SW480 (cell line): Measurements from ENCODE around the gene MLH1.
A peak's percentile ranks its signal among the peaks of the same experiment; 100 is the strongest.
"Not testable (repeated sequence)": the region's sequence is repeated elsewhere in the genome, so short reads cannot be mapped to it uniquely, and the experiment has no call there.

Experiments used
- DNase-seq: peaks from one replicate; pipeline ENCODE4 v3.0.0-alpha.2; 2016; ENCODE audit warnings: low spot score

MLH1 gene

DNA sequence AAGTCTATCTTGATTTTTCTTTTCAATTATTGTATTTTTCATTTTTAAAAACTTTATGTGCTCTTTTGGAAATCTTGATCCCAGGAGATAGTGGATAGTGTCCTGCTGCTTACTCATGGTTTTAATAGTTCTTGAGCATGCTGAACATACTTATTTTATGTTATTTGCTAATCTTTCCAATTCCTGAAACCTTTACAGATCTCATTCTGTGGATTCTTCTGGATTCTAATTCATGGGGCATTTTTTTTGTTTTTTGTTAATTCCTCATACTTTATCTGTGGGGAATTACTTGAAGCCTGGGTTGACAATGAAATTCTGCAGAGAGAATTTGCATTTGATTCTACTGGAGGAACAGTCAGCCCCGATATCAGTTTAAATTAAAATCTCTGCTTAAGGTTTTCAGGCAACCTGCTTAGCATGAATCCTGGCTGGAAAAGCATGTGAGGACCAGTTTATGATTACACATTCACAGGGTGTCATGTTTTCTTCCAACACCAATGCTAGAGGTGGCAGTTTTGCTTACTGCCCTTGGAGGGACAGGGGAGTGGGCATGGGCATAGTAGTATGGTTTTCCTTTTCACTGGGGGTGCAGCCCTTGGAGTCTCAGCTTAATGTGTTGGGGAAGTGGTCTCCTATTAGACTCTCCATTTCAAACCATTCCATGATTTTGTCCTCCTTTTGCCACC lies 46.0 kb downstream of the MLH1 start:
- no peak for DNase-seq

DNA sequence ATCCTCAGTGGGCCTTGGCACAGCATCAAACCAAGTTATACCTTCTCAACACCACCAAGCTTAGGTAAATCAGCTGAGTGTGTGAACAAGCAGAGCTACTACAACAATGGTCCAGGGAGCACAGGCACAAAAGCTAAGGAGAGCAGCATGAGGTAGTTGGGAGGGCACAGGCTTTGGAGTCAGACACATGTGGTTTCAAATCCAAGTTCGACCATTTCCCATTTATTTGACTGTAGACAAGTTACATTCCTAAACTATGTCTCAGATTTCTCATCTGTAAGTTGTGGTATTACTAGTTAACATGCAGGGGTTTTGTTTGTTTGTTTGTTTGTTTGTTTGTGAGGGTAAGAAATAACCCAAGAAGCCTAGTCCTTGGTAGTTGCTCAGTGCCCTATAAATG lies 46.9 kb downstream of the MLH1 start:
- no peak for DNase-seq

DNA sequence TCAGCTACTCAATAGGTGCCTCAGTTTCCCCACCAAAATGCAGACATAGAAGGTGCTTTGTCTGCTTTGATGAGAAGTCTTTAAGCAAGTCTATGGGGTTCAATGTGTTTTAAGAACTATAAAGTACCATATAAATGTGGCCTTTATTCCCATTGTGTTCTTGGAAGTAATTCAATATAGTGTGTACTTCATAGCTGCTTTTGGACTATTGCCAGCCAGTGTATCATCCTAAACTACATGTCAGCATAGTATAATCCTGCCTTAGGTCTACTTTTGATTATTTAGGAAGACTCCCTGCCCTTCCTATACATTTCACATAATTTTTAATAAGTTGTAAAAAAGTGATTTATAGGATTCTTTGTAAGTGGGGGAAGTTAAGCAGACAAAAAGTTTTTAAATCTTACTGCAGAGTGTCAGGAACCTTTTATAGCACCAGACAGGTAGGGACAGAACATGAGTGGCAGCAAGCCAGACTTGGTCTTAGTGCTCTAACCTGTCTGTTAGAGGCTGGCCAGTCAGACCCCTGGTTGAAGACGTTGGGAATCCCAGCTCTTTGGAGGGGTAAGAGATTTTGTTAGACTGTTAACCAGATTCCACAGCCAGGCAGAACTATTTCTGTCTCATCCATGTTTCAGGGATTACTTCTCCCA lies 48.4 kb downstream of the MLH1 start:
- DNase-seq: no peak

DNA sequence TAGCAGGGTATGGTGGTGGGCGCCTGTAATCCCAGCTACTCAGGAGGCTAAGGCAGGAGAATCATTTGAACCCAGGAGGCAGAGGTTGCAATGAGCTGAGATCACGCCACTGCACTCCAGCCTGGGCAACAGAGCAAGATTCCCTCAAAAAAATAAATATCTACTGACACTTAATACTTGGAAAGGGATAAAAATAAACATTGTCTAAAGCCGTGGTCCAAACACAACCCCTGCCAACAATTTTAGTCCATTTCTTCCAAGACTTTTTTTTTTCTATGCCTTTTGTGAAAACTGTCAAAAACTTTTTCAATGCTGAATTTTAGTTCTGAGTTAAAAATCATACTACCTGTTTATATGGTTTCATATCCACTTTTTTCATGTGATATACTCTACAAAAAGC lies 49.4 kb downstream of the MLH1 start:
- DNase-seq: not testable (repeated sequence)

DNA sequence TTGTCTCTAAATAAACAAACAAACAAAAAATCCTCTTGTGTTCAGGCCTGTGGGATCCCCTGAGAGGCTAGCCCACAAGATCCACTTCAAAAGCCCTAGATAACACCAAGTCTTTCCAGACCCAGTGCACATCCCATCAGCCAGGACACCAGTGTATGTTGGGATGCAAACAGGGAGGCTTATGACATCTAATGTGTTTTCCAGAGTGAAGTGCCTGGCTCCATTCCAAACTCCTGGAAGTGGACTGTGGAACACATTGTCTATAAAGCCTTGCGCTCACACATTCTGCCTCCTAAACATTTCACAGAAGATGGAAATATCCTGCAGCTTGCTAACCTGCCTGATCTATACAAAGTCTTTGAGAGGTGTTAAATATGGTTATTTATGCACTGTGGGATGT lies 57.0 kb downstream of the MLH1 start:
- DNase-seq: no peak

DNA sequence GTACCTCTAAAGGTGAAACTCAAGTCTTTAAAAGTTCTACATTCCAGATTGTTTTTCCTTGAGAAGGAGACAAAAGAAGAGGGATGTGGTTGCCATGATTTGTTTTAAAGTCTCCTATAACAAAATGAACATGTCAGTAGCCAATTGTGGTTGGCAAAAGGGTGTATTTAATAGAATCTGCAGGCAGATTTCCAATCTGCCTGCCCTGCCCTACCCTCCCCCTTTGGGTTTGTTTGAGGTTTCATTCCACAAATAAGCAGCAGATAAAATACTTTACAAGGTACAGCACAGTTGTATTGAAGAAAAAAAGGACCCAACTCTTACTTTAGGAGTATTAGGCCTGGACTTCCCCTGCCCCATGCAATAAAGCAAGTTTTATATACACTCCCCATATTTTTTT lies 59.5 kb downstream of the MLH1 start:
- no peak for DNase-seq

DNA sequence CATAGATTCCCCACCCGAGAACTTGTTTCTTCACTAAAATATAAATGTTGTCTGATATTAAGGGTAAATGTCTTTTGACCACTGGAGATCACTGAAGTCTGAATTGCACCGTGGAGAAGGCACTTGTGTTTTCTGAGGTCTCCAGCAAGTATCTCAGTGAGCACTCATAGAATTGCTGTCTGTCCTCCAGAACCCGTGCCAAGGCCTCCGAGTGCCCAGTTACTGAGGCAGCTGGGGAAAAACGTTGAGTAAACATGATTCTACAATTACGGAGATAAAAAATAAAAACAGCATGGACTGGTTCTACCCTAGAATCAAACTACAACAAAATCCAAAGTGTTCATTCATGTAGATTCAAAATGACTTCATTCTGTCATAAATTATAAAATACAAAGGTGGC lies 60.0 kb downstream of the MLH1 start:
- no peak for DNase-seq

DNA sequence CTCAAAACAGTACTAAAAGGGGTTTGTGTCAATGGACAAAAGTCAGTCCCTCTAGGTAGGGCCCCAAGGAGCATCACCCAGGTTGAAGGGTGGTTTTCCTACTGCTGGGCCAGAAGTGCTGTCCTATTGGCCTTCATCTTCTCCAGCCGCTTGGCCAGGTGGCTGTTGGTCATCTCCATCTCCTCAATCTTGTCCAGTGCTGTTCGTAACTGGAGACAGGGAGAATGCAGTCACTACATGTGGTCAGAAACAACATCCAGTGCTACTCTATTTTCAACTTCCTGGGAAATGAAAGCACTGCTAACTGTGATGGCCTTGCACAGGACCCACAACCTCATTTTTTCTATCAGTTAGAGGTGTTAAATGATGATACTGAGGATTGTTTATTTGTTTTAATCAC lies 60.4 kb downstream of the MLH1 start:
- DNase-seq: no peak

DNA sequence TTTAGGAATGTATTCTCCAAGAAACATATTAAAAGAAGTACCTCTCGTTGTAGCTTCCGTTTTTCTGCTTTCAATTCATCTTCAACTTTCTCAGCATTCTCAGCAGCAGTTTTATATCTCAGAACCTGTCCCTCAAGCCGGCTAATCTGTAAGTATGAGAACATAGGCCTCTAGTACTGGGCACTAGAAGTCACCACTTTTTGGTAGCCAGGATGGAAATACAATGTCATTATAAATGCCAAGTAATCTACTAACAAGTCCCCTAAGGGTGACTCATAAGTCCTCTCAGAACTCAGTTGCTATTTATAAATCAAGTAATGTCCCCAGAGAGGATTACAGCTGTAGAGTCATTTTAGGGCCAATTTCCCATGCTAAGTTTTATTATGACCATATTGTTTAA lies 61.1 kb downstream of the MLH1 start:
- no peak for DNase-seq

DNA sequence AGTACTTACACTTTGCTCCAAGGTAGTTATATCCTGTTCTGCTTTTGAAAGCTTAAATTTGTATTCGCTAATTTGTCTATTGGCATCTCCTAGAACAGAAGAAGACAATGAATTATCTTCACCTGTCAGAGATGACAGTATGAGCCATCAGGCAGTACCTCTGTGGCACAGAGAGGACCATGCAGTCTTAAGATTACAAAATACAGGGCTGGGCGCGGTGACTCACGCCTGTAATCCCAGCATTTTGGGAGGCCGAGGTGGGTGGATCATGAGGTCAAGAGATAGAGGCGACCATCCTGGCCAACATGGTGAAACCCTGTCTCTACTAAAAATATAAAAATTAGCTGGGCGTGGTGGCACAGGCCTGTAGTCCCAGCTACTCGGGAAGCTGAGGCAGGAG lies 61.8 kb downstream of the MLH1 start:
- not testable (repeated sequence) for DNase-seq

DNA sequence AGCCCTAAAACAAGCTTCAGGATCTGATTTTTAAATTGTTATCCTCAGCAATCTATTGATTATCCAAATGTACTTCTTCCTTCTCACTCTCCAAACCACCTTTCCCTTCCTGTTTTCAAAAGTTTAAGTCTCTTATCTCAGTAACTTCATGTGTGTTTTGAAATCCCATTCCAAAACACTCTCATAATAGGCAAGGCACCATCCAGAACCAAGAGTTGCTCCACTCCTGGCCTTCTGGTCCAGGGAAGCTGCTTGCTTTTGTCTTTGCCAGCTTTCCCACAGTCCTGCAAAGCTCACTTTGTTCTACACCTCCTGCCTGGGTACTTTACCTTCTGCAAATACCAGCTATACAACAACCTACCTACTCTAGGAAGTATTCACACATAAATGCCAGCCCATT lies 63.5 kb downstream of the MLH1 start:
- DNase-seq: no peak

DNA sequence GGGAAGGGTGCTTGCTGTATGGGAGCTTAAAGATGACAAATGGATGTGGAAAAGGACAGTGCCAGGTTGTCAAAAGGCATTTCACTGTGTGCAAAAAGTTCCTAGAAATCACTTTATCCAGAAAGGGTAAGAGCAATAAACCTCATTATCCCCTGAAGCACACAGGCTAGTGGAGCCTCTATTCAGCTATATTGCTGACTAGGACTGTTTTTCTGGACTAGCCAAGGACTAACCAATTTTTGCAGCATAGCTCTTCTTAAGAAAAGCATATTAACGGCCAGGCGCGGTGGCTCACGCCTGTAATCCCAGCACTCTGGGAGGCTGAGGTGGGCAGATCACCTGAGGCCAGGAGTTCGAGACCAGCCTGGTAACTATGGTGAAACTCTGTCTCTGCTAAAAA lies 64.8 kb downstream of the MLH1 start:
- no peak for DNase-seq

DNA sequence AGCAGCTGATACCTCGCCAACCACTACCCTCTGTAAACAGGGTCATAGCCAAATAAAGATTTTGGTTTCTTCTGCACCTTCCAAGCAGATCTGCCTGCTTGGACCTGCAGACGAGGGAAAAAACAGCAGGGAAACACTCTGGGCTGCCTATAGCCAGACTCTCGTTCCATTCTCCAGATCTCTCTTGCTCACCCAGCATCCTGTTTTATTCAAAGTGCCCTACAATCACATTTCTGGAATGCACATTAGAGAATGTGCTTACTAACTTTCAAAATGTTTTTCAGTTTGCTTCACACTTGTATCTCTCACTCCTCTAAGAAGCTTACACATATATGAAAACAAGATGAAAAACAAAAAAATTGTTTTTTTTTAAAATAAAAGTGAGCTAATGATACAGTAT lies 71.4 kb downstream of the MLH1 start:
- no peak for DNase-seq

DNA sequence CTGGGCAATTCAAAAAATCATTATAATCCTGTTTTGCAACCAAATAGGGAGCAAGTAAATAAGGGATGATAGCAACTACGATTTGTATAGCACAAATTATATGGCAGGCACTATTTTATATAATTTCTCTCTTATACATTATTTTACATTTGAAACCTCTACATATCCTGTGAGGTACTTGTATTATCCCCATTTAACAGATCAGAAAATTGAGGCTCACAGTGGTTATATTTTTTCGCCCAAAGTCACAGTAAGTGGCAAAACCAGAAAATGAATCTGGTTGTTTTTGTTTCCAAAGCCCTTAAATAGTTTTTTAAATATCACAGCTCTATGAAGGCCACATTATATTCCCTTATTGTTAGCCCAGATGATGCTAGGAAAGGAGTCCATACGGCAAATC lies 74.3 kb downstream of the MLH1 start:
- no peak for DNase-seq

DNA sequence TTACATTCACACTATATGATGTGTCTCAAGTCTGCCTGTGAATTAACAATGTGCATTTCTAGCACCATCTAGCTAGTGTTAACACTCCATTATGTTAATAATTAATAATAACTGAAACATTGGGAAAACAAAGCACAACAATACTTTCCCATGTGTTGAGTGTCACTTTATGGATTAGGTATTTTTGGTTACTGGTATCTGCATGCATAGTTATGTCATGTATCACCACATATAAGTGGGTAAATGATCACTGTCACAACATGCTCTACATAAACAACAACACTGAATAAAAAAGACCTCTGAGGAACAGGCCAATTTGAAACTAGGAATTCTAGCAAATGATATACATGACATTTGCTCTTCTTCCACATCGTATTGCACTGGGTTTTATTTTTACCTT lies 74.7 kb downstream of the MLH1 start:
- no peak for DNase-seq

DNA sequence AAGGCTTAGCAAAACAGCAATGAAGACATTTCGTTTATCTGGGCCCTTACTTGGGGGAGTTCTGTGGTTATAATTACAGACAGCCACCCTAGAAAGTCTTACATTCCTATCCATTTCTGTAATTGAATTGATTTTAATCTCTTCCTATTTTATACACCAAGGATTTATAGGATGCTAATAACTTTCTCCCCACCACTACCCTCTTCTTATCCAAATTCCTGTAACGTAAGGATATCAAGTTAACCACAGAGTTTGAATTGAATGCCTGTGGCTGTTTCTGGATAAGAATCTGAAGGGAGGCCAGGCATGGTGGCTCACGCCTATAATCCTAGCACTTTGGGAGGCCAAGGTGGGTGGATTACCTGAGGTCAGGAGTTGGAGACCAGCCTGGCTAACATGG lies 78.6 kb downstream of the MLH1 start:
- no peak for DNase-seq

DNA sequence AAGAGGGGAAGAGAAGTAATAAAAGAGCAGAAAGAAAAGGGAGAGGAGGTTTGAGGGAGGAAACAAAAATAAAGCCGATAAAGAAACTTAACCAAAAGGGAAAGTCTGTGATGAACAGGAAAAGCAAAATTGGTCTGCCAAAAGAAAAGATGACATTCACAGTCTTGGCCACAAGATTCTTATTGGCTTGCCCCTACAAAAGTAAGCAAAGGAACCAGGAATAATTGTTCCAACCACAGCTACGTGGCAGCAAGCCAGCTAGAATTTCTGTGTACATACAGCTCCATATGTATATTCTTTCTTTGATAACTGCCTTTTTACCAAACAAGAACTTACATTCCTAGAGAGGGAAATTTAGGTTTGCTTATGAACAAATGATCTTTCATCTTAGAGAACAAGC lies 79.6 kb downstream of the MLH1 start:
- DNase-seq: no peak

DNA sequence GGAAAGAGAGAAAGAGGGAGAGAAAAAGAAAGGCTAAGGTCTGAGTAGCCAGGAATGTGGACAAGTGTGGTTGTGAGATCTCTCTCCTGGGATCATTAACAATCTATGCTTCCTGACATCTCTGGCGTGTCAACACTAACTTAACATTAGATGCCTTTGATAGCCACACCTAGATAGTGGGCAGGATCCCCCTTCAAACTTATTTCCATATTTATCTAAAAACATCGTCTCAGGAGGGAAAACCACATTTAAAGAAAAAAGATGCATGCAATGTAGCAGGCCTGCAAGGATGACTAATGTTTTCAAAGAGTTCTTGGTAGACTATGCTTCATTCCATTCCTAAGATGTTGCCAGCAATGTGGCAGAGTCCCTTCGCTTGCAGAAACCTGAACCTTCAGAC lies 80.9 kb downstream of the MLH1 start:
- peak; percentile 10 for DNase-seq

DNA sequence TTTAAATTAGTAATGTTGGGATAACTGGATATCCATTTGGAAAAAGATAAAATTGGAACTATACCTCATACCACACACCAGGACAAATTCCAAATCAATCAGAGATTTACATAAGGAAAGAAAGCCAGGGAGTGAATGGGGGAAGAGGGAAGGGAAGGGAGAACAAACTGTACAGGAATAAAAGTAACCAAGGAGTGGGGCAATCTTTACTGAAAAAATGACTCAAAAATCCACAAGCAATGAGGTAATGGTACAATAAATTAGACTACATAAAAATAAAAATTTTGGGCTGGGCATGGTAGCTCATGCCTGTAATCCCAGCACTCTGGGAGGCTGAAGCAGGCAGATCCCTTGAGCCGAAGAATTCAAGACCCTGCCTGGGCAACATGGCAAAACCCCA lies 82.6 kb downstream of the MLH1 start:
- no peak for DNase-seq

DNA sequence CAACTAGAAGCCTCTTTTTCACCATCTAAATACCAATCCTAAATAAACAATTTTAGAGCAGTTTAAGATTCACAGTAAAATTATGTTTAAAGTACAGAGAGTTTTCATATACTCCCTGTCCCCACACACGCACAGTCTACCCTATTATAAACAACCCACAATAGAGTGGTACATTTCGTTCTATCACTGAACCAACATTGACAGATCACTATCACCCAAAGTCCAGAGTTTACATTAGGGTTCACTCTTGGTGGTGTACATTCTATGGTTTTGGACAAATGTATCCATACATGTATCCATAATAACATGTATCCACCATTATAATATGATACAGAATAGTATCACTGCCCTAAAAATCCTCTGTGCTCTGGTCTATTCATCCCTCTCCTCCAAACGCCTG lies 89.0 kb downstream of the MLH1 start:
- DNase-seq: no peak

DNA sequence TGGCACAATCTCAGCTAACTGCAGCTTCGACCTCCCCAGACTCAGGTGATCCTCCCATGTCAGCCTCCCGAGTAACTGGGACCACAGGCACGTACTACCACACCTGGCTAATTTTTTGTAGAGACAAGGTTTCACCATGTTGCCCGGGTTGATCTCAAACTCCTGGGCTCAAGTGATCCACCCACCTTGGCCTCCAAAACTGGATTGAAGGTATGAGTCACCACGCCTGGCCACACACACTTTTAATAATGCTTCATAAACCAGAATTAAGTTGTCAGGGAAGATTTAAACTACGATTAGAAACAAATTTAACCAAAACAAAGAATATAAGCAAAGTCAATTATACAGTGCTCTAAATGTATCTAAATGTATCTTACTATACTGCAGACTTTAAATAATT lies 93.6 kb downstream of the MLH1 start:
- no peak for DNase-seq

DNA sequence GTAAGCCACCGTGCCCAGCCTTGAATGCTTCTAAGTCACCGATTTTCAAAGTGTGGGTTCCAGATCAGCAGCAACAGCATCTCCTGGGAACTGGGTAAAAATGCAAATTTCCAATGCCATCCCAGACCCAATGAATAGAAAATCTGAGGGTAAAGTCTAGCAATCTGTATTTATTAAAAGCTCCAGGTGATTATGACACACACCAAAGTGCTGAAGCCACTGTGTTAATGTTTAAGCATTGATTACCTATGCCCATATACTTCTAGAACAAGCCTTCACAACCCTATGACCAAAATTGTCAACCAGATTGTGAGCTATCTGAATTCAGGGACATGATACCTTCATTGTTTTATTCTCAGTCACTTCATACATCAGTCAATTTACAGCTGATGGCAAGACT lies 94.6 kb downstream of the MLH1 start:
- DNase-seq: no peak

DNA sequence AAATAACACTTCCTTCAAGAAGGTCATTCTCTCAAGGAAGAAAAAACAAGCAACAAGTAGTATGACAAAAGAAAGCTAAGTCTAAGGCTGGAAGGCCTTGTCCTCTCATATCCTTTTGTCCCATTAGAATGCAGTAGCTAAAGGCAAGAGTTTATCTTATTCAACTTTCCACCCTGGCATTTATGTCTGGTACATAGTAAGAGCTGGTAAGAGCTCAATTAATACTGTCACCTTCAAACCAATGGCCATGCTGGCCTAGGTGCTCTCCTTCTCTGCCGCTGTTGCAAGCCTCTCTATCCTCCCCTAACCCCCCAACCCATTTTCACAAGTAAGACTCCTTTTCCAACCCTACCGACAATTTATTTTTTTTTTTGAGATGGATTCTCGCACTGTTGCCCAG lies 99.2 kb downstream of the MLH1 start:
- DNase-seq: no peak

DNA sequence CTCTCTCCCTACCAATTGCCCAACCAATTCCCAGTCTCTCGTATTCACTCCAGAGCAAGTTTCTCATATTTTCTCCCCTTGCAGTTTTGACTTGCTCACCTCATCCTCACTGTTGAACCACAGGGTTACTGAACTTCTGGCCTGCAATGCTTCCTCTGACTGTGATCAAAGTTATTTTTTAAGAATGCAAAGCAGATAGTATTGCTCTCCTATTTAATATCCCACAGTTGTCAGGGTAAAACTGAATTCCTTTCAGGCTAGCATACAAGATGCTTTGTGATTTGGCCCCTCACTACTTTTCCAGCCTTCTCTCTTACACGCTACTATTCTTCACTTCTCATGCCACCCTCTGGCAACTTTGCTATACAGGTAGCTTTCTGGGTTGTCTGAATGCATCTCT lies 100.2 kb downstream of the MLH1 start:
- DNase-seq: no peak
